UCSD-AML1 (cell line): ENCODE data around the gene CDH16.
"Not testable (repeated sequence)": the region's sequence is repeated elsewhere in the genome, so short reads cannot be mapped to it uniquely, and the experiment has no call there.

ENCODE experiments used
- DNase-seq: peaks from one replicate; lab custom pipeline; 2025; ENCODE audit not compliant: unreplicated experiment; lab: John Stamatoyannopoulos, UW

Gene CDH16

DNA sequence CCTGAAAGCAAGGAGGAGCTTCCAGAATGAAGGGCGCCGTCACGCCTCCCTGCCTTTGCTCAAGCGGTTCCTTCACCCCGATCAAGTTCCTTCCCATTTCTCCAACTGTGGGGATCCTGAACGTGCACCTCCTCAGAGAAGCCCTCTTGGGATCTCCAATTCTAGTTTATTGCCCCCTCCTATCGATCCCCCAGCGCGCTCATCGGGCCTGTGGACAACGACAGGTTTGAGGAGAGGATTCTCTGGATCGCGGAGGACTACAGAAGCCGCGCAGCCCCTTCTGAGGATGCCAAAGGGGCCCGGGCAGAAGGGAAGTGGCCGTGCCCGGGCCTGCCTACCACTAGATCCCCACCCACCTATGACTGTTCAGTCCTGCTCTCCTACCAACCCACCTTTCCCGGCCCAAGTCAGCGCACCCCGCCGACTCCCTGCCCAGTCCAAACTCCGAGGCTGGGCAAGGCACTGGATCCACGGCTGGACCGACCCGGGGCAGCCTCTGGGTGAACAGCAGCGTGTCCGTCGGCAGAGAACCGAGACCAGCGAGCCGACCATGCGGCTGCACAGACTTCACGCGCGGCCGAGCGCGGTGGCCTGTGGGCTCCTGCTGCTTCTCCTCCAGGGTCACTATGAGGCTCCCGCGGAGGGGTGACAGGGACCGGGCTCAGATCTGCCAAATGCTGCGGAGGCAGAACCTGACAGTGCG lies 29.6 kb upstream of the CDH16 start:
- DNase-seq = no peak

- DNase-seq = peak; percentile 74
Observed at GRCh38 chr16:66947302-66948065, 28.8 kb upstream of the CDH16 start.

- DNase-seq = no peak
Observed at GRCh38 chr16:66946974-66947301, 28.3 kb upstream of the CDH16 start.

DNA sequence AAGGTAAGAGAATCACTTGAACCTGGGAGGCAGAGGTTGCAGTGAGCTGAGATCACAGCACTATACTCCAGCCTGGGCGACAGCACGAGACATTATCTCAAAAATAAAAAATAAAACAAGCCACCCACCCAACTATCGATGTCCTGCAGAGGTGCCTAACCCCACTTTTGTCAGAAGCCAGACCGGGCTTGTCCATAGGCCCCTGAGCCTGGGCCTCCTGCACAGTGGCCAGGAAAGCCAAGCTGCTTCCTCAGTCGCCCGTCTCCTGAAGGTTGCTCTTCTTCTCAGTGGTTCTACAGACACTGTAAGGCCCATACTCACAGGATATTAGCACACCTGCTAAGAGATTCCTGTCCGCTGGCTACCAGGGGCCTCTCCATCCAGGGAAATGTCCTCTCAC lies 27.9 kb upstream of the CDH16 start:
- DNase-seq = no peak

DNA sequence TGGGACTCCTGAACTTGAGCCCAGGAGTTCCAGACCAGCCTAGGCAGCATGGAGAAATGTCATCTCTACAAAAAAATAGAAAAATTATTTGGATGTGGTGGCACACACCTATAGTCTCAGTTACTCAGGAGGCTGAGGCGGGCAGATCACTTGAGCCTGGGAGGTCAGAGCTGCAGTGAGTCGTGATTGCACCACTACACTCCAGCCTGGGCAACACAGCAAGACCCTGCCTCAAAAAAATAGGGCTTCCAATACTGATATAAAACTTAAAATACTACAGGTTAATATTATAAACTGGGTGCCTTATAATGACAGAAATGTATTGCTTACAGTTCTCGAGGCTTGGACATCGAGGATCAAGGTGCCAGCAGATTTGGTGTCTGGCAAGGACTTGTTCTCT lies 27.3 kb upstream of the CDH16 start:
- DNase-seq = no peak

GRCh38 chr16:66944971-66945370 lies 26.3 kb upstream of the CDH16 start:
- DNase-seq = not testable (repeated sequence)

GRCh38 chr16:66944054-66944441 lies 25.4 kb upstream of the CDH16 start:
- no peak for DNase-seq

DNA sequence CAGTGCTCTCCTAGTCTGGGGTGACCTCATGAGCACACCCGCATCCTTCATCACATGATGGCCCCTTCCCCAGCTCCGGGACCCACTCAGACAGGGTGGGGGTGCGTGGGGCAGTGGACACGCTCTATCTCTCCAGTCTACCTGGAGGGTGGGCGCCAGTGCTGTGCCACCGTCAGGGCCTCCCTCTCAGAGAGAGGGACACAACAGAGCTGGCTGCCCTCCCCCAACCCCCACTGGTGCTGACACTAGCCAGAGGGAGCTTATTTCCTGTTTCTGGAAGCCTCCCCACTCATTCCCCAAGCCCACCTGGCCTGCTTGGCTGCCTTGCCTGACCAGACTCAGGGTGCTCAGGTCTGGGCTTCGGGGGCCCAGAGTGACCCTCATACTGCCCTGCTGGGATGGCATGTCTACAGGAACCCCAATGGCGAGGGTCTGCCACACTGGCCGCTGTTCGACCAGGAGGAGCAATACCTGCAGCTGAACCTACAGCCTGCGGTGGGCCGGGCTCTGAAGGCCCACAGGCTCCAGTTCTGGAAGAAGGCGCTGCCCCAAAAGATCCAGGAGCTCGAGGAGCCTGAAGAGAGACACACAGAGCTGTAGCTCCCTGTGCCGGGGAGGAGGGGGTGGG lies 24.9 kb upstream of the CDH16 start:
- no peak for DNase-seq

DNA sequence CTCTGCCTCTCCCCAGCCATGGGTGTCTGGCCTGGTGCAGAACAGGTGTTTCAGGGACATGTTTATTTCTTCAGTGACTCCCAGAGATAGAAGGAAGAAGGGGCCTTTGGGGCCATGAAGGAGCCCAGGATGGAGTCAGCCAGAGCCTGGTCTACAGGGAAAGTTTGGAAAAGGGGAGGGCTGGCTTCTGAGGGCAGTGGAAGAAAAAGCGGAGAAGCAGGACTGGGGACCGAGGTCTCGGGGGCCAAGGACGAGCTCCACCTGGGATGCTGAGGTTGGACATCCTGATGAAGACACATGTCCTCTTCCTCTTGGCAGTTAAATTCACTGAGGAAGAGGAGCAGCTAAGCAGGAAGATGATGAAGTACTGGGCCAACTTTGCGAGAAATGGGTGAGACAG lies 24.3 kb upstream of the CDH16 start:
- no peak for DNase-seq

DNA sequence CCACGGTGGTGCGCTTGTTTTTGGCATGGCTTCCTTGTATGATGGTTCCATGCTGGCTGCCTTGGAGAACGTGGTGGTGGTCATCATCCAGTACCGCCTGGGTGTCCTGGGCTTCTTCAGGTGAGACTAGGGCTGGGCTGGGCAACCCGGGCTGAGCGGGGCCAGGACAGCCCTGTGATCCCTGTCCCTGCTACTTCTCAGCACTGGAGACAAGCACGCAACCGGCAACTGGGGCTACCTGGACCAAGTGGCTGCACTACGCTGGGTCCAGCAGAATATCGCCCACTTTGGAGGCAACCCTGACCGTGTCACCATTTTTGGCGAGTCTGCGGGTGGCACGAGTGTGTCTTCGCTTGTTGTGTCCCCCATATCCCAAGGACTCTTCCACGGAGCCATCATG lies 21.6 kb upstream of the CDH16 start:
- no peak for DNase-seq

DNA sequence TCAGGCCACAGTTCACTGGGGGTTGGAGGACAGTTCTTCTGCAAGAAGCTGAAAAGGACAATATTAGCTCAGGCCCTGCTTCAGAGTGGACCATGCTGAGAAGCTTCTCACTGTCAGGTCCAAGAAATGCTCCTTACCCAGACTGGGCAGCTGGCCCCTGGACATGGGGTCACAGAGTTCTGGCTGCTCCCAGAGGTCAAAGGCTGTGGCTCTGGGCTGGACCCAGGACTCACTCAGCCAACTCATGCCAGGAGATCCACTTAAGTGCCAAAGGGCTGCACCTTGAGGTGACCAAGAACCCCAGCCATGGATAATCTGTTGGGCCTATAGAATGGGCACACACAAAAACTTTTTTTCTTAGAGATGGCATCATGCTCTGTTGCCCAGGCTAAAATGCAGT lies 20.7 kb upstream of the CDH16 start:
- no peak for DNase-seq

- no peak for DNase-seq
Observed at GRCh38 chr16:66937725-66938337, 19.1 kb upstream of the CDH16 start.

DNA sequence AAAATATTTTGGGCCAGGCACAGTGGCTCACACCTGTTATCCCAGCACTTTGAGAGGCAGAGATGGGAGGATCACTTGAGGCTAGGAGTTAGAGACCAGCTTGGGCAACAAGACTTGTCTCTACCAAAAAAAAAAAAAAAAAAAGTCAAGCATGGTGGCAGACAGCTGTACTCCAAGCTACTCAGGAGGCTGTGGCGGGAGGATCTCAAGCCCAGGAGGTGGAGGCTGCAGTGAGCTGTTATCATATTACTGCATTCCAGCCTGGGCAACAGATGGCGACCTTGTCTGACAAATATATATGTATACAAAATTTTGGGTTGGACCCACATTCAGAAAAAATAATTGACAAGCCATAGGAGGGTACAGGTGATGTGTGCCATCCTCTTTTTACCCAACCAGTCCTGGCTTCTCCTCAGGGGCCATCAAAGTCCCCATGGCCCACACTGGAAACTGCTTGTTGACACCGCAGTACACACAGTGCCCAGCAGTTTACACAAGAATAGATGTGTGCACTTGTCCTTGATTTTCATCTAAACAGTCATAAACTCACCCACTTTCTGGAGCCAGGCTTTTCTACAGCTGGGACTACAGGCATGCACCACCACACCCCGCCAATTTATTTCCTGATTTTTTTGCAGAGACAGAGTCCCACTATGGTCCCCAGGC lies 18.3 kb upstream of the CDH16 start:
- DNase-seq = no peak

GRCh38 chr16:66936462-66936861 lies 17.8 kb upstream of the CDH16 start:
- no peak for DNase-seq

DNA sequence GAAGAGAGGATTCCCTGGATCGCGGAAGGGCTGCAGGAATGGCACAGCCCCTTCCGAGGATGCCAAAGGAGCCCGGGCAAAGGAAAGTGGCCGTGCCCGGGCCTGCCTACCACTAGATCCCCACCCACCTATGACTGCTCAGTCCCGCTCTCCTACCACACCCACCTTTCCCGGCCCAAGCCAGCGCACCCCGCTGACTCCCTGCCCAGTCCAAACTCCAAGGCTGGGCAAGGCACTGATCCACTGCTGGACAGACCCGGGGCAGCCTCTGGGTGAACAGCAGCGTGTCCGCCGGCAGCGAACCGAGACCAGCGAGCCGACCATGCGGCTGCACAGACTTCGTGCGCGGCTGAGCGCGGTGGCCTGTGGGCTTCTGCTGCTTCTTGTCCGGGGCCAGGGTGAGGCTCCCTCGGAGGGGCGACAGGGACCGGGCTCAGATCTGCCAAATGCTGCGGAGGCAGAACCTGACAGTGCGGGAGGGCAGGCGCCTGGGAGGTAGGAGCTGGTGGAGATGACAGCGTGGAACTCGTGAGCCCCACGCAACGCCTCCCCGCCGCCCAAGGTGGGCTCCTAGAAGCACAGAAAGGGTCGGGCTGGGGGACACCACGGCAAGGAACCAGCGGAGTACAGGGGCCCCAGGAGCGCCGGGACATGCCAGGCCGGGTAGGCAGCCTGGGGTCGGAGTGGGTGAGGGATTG lies 16.8 kb upstream of the CDH16 start, which contains the start of gene CES2:
TSS of gene CES2 (plus strand) at position 203 of the 698 bp plus-strand sequence. CDS start at position 323, 120 bp downstream.
- no peak for DNase-seq

GRCh38 chr16:66934839-66935313 lies 16.2 kb upstream of the CDH16 start:
- not testable (repeated sequence) for DNase-seq

DNA sequence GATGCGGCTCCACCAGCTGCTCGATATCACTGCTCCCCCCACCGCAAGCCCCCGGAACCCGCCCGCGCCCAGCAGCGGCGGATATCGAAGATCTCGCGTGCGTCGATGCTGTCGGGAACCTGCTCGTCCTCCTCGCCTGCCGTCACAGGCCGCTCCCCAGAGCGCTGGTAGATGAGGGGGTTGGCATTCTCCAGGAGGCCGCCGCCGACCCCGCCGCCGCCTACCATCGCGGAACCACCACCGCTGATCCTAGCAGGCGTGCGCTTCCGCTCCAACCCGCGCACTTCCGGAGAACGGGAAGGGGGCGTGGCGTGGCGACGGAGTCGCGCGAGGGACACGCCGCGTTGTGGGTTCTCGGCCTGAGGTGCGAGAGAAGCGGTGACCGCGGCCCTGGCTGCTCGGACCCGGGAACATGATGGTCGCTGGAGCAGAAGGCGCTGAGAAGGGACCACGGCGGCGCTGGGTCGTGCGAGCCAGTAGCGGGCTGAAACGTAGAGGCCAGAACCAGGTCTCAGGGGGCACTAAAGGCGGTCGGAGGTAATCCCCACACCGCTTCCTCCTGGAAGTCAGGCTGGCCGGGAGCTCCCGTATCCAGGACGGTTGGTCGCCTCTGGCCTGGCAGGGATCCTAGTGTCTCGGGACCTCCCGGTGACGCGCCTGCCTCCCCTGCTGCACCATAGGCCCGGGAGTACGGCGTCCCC lies 15.6 kb upstream of the CDH16 start, which contains the start of gene CIAO2B:
TSS of gene CIAO2B (minus strand) at position 265 of the 701 bp plus-strand sequence. CDS start at position 227, 38 bp downstream.
- DNase-seq = peak; percentile 91

- no peak for DNase-seq
Observed at GRCh38 chr16:66933776-66934137, 15.1 kb upstream of the CDH16 start.

DNA sequence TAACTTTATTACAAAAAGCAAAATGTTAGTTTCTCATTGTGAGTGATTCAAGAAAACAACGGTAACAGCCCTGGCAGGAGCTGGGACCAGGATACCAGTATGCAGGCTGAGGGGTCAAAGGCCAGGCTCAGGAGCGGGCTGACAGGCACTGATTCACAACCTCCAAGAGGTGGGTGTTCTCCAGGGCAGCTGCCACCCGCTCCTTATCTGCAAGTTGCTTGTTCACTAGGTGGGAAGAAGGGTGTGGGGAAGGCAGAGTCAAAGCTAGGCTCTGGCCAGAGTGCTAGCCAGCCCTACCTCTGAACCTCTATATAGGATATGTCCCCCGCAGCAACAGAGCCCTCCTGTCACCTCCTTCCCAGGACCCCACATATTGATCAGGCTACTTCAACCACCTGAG lies 13.4 kb upstream of the CDH16 start:
- no peak for DNase-seq

- DNase-seq = no peak
Observed at GRCh38 chr16:66931665-66932064, 13.0 kb upstream of the CDH16 start.
